ENCODE results near the gene HS1BP3.

The HS1BP3 gene

DNA sequence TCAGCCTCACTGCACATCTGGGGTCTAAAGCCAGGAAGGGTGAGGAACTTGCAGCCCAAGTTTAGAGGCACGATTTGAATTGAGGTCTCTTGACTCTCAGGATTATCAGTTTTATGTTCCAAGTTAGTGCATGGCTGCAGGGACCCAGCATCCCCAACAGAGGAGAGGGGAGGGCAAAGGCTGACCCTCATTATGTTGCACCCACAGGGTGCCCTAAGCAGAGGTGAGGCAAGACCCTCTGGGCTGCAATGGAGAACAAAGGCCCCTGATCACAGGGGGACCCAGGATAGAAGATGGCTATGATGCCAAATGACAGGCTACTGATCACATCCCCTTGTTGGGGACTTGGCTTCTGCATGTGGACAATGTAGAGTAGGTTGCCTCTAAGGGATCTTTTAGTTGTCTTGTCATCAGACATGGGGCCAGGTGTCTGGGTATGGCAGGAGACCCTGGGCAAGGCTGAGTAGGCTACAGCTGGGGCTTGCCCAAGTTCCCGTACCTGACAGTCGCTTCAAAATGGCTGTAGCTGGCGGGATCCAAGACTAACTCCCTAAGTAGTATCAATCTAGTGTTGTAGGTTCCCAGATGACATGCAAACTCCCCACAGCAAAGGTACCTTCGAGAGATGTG, 11.5 kb upstream of the HS1BP3 start:
- no peak for DNase-seq

DNA sequence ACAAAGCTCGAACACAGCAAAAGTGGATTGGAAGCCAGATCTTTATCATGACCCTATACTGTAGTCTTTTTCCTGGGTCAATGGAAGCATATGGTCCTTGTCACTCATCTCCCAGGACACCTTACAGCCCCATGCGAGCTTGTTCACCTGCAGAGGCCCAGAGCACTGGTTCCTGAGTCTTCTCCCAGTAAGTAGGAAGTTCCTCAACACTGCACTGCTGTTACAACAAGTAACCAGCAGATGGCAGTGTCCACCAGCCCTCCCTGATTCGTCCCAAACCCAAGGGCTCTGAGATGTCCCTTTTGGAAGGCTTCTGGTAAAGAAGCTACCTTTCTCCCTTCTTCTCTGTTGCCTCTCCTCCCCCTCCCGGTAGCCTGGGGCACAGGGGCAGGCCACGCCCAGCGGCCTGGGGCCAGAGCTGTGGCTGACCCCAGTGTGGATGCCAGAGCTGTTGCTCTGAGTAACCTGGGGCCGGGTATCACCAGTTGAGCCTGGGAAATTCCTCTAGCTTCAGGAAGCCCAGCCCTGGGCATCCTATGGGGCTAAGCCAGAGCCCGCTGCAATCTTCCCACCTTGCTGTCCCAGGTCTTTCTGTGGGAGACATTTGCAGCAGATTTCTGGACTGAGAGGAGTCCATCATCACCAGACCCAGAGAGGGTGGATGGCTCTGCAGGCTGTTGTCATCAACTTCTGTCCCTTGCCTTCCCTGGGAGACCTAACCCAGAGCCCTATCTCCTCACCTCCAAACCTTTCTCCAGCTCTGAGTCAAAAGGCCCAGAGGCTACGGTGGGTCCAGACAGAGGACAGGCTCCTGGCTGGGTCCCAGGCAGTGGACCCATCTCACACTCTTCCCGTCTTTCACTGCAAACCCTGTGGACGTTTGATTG, 10.8 kb upstream of the HS1BP3 start:
- DNase-seq: peak; percentile 79

DNA sequence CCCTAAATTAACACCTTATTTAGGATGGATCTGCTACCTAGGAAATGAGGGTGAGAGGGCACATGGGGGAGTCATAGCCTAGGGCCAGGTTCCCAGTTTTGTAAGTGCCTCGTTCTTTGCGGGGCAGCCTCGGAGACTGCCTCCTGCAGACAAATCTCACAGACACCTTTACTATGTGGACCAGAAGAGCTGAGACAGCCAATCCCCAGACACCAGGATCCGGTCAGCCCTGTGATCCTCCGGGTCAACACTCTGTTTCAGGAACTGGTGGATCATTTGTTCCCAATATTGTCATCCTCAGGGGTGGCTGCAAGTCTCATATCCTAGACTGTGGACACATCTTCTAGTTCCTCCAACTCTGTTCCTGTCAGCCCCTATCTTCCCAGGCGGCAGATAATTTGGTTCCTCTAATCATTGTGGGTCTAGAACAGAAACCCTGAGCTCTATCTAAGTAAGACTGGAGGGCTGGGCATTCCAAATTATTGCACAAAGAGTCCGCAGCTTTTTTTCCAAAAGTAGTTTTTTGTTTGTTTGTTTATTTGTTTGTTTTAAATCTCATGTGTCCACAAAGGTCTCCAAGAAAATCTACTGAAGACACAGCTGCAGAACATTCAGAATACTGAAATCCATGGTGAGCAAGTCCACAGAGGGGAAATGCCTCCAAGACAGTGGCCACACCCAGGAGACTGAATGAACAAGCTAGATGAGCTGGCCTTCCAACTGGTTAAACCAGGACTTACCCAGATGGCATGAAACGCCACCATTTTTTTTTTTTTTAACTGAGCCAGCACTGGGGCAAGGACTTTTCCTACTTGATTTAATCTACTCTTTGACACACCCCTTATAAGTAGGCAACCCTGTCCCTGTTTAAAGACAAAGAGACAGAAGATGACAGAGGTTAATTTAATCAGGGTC, 9.9 kb upstream of the HS1BP3 start:
- DNase-seq: no peak

DNA sequence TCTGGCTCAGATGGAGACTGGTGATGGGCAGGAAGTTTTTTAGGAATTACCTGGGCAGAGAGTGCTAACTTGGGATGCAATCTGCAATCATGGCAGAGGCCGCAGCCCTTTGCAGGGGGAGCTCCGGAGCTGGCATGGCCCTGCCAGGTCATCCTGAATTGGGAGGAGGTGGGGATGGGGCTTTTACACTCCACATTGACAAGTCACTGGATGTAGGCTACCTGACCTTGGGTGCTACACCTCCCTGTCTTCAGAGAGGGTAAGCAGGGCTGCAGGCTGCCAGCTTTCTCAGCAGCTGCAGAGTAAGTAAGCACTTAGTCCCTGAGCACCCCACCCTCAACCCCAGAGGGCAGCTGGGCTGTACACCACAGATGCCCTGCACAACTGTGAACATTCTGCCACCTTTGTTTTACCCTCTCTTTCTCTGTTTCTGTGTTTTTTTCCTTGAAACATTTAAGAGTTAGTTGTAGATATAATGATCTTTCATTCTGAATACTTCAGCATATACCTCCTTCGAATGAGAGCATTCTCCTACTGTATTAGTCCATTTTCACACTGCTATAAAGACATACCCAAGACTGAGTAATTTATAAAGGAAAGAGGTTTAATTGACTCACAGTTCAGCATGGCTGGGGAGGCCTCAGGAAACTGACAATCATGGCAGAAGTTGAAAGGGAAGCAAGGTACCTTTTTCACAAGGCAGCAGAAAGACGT, 6.8 kb upstream of the HS1BP3 start:
- DNase-seq: peak; percentile 26

DNA sequence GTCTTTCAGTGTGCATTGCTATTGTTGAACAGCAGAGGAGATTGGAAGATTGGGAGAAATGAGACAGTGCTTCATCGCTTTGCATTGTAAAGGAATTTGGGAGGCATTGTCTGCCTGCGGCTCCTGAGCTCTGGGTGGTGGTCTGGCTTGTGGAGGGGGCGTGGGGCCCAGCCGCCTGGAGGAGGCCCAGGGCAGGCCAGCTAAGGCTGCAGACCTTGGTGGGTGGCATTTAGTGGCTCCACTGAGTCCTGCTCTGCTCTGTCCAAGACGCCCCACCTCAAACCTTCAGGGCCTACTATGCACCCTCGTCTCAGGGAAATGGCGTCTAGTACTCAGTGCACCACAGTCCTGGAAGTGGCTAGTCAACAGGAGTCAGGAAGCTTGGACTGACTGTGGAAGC, 5.7 kb upstream of the HS1BP3 start:
- DNase-seq: no peak

DNA sequence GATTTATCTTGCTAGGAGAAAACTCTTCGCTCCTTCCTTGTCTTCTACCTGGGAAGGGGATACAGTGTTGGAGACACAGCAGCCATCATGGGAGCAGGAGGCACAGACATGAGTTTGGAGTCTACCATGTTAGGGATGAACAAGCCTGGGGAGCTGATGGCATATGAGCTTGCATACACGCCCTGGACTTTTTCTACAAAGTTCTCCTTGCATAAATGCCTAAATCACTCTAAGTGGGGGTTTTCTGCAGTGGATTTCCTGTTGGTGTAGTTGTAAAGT, 3.6 kb upstream of the HS1BP3 start:
- peak; percentile 11 for DNase-seq

DNA sequence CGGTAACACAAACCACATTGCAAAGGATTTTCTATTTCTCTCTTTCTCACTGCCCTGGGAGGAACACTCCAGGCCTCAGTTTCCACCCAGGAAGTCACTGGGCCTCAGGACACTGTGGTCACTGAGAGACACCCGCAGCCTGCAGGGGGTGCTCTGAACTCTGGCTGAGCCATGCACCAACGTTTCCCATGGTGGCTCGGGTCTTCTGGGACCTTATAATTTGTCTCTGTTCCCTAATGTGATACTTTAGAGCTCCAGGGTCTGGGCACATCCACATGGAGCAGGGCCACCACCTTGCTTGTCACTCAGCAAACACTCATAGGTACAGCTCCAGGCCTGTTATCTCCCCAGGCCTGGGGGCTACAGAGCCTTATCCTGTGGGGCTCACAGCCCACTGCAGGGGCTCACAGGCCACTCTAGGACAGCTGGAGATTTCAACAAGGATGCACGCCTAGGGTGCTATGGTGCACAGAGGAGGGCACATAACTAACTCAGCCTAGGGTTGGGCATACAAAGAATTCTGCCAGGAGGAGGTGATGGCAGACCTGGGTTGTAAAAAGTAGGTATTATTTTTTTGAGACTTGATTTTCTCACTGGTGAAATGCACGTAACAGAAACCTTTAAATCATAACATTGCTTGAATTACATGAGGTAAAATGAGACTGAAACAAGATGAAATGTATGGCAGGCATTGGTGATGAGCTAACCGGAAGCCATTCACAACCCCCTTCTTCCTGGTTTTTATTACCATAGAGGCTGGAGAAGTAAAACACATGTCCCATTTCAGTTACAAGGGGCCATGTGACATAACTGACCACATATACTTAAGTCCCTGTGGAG, 3.0 kb upstream of the HS1BP3 start:
- DNase-seq: no peak

DNA sequence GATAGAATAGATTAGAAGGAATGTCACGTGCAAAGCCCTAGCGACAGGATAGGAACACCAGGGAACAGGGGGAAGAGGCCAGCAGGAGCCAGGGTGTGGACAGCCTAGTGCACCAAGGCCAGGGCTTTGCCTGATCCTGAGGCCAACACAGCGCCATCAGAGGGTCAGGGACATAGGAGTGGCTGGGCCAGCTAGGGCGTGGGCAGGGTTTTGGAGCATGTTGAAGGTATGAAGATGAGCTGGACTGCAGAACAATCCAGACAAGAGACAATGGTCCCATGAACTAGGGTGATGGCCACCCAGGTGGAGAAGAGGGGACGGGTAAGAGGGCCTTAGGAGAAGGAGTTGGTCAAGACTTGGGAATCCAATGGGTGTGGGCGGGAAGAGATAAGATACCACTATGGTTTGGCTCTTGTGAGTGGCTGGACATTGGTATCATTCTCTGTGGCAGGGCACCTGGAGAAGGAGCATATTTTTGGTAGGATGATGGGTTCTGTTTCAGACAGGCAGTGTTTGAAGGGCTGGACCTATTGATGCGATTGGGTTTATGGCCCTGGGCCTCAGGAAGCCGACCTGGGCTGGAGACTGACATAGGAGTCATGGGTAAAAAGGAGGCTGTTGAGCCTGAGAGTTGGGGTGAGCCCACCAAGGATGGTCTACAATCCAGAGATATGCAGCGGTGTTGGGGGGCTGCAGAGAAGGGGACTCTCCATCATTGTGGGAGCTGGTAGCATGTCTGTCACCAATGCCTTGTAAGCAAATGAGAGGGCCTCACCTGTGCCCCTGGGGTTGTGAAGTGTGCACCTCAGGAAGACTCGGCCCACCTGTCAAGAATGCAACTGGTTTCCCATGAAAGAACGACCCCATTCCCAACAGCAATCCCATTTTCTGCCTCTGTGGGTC, 2.0 kb upstream of the HS1BP3 start:
- DNase-seq: no peak

DNA sequence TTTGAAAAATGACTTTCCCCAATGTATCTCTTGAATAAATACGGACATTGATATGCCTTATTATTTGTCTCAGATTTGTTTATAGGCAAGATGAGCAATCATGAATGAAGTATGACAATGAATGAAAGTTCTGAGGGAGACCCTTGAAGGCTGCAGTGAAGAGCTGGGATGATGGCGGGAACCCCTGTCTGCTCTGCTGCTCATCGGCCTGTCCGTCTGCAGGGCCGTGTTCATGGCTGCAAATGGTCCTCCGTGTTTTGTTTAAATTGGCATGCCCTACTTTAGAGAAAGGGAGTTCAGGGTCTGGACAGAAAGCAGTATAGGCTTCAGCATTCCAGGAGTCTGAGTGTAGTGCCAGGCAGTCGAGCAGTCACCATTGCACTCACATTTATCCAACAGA, 1.2 kb upstream of the HS1BP3 start:
- no peak for DNase-seq

DNA sequence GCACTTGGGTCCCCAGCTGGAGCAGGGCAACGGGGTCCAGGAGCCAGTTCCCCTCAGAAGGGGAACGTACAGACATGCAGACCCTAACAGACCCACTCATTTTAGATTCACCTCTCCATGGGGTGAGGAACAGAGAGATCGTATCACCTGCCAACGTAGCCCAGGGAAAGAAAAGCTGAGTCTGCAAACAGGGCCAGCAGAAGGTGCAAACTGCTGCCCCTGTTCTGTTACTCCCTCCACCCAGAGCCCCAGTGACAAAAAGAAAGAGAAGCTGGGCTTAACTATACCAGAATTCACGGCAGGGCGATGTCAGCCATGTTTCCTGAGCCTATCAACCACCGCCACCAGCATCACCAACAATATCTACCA, 817 bp upstream of the HS1BP3 start:
- no peak for DNase-seq

DNA sequence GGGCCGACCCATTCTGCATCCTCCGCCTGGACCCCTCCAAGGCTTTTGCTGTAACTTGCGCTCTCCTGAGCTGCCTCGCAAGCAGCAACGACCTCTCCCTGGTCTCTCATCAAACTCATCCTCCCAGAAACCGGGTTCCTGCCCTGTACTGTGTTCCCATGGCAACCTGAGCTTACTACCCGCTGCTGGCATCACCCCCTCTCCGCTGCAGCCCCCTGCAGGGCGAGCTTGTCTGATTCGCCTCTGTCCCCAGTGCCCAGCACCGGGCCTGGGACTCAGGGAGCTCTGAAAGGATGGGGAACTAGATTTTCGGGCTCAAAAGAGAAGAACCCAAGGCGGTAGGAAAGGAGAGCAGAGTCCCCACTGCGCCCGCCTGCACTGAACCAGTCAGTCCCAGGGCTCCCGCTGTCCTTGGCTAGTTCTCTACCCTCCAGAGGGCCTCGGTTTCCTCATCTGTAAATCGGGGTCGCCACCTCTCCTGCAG, 463 bp downstream of the HS1BP3 start:
- peak; percentile 65 for DNase-seq

DNA sequence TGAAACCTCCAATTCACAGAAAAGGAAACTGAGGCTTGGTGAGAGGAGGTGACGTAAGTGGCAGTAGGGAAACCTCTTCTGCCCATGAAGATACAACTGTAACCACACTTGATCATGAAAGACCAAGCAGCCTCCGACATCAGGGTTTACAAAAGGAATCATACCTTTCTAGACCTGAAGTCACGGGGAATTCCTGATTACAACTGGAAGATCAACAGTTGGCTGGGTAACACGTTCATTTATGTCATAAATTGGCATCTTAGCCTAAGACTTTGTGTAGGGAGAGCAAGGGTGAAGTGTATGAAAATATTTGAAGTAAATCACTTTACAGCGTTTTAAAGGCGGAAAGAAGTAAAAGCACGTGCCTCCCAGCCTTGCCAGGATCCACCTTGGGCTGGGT, 922 bp downstream of the HS1BP3 start:
- DNase-seq: no peak

DNA sequence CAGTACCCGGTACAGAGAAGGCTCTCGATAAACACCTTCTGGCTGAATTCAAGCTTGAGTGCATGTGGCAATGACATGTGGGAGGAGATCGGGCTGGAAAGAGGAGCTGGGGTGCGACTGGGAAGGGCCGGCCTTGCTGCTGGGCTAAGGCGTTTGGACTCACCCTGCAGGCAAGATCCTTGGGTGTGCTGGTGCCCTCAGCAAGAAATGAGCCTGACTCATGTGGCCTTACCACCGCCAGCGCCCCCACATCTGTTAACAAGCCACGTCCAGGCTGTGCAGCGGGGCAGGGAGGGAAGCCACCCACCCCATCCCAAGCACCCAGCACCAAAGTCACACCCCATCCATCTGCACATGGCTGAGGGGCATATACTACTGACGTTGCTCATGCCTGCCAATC, 1.3 kb downstream of the HS1BP3 start:
- no peak for DNase-seq

DNA sequence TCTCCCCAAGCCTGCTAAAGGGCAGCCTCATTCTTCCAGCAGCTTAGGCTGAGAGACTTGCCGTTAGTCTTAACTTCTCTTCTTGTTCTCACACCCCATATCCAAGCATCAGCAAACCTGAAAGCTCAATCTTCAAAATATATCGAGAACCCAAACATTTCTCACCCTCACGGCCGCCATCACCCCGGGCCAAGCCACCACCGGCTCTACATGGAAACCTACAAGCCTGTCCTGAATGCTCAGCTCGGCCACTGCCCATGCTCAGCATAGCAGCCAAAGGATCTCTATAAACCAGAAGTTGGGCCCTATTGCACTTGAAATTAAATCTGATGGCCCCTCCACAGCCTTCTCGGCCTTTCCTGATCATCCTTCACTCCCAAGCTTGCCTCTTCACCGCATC, 2.1 kb downstream of the HS1BP3 start:
- DNase-seq: no peak

DNA sequence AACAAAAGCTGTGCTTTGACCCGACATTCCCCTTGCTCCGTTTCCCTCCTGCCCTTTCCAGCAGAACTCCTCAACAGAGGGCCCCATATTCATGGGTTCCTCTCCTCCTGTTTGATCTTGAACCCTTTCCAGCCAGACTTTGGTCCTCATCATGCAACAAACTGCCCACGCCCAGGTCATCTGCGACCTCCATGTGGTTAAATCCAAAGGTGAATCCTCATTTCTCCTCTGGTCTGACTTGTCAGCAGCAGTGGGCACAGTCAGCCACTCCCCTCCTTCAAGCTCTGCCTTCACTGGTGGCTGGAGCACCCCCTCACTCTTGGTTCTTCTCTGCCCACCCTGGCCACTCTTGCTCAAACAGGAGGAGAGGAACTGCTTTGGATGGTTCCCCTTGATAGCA, 2.7 kb downstream of the HS1BP3 start:
- DNase-seq: no peak

DNA sequence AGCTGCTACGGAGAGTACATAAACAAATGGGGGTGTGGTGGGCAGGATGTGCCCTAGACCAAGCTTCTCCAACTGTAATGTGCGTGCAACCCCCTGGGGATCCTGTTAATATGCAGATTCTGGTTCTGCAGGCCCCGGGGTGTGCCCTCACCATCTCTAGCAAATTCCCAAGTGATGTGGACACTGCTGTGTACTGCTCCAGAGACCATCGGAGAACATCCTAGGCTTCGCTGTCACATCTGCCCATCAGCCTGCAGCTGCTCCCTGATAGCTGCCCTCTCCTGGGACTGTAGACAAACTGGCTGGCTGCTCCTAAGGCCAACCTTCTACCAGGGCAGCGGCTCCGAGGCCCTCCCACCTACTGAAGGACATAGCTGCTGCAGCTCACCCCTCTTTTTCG, 3.2 kb downstream of the HS1BP3 start:
- DNase-seq: no peak

DNA sequence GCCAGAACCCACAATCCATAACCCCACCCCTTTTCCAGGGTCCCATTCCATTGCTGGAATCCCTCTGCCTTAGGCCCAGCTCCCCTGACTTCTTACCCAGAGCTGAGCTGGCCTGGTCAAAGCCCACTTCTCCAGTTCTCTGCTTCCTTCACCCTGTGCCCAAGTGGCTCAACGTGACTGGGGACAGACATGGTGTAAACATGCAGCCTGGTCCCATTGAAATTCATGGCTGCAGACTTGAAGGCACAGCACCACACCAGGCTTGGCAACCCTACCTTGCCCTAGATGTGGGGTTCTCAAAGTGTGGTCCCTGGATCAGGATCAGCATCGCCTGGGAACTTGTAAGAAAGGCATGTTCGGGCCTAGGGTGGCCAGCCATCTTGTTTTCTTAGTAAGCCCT, 3.7 kb downstream of the HS1BP3 start:
- no peak for DNase-seq

DNA sequence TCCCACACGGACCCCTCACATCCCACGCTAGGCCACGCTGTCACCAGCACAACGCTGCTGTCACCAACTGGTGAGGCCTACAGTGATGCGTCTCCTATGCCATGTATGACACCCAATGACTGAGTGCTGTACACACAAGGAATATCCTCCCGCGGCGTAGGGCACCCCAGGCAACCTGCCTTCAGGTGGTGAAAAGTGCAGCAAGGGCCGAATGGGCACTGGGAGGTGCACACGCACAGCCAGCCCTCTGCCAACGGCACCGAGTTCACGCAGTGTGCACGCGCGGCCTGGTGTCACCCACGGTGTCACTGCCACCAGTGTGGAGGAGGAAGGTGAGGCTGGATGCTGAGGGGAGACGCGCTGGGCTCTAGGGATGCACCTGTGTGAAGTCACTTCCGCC, 4.5 kb downstream of the HS1BP3 start:
- no peak for DNase-seq

DNA sequence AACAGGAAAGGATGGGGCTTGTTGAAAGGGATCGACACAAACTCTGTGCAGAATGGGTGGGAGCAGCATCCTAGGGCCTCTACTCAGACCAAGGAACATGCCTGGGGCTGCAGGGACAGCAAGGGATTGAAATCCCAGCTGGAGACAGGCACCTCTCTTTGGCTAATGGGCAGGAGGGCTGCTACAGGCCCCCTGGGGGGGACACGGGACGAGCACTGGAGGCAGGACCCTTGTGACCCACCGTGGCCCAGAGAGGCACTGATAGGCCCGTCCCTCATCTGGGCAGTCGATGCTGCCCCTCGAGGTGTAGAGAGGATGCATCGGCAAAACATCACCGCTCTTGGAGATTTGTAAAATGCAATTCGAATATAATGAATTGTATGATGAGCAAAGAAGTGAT, 5.1 kb downstream of the HS1BP3 start:
- DNase-seq: no peak

DNA sequence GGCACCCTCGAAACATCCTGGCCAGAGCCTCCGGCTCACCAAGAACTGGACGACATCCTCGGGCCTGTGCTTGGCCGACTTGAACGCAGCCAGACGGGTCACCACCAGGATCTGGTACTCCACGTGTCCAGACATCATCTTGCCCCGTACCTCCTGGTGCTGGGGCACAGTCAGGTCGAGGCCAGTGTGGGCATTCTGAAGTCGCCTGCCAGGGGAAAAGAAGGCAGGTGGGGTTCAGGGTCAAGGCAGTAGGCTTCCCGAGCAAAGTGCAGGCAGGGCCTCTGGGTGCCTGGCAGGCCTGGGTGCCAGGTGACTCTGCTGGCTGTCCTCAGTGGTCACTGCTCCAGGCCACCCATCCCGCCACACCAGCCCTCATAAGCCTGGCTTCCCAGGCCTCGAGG, 5.6 kb downstream of the HS1BP3 start:
- DNase-seq: no peak

DNA sequence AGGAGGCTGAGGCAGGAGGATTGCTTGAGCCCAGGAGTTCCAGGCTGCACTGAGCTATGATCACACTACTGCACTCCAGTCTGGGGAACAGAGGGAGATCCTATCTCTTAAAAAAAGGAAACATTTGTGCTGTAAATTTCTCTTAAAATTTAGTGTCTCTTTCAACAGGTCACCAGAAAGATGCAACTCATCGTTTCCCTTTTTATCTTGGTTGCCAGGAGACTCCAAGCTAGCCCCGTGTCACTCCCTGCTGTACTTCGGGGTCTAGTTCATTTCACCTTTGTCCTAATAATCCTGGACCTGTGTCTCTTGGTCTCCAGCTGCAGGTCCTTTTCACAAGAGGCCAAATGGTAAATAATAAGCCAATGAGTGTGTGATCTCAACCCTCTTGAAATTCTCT, 7.1 kb downstream of the HS1BP3 start:
- no peak for DNase-seq
